GM12801 (cell line): Measurements from ENCODE around the gene PPDPF.

Experiments
- CTCF ChIP-seq: IDR thresholded peaks from one replicate; pipeline ENCODE4 v1.5.1; 2011; ENCODE audit warnings: control low read depth; ENCODE audit not compliant: insufficient read length; ENCODE audit errors: extremely low read depth

The PPDPF gene

GRCh38 chr20:63544241-63544957 is 23.8 kb downstream of the PPDPF start:
- no peak for TF ChIP-seq CTCF

- TF ChIP-seq CTCF: no peak
These were observed 24.5 kb downstream of the PPDPF start for GRCh38 chr20:63544958-63545516.

GRCh38 chr20:63545814-63546213 is 25.2 kb downstream of the PPDPF start:
- no peak for TF ChIP-seq CTCF

- TF ChIP-seq CTCF: no peak
These were observed 25.8 kb downstream of the PPDPF start for GRCh38 chr20:63546256-63546955.

GRCh38 chr20:63546956-63547724 is 26.6 kb downstream of the PPDPF start:
- no peak for TF ChIP-seq CTCF

- TF ChIP-seq CTCF: no peak
These were observed 27.3 kb downstream of the PPDPF start, which contains the start of gene SRMS for GRCh38 chr20:63547725-63548480. TSS of gene SRMS (minus strand) at chr20:63547749. CDS start at chr20:63547463, 286 bp downstream.

GRCh38 chr20:63548542-63548941 is 28.0 kb downstream of the PPDPF start:
- TF ChIP-seq CTCF: no peak
